Fibroblast of villous mesenchyme (primary cell): ENCODE measurements around the gene CA12. TPM values are rescaled to one million over a fixed set of nuclear protein-coding genes. Genes with fewer than 3 reads are reported as not detected.

Experiments used
- DNase-seq: peaks from one replicate; pipeline ENCODE4 v3.0.0-alpha.2; 2010; ENCODE audit warnings: low read depth
- H3K4me3 ChIP-seq: 2 replicates; pipeline ENCODE4 v1.5.1; 2011; ENCODE audit warnings: low read depth, mild to moderate bottlenecking, low read length
- CTCF ChIP-seq: IDR thresholded peaks from 2 replicates; pipeline ENCODE4 v1.5.1; 2012; ENCODE audit warnings: low read depth, mild to moderate bottlenecking, low read length; ENCODE audit not compliant: insufficient read depth
- total RNA-seq: library from RNA; depleted of rRNA; stranded (reverse); fragments of >200 nt; gene quantifications from 2 replicates; pipeline ENCODE4 v1.2.3, GENCODE V29; 2012

The CA12 gene
- total RNA-seq, 1 donor, result 15.1 TPM

- TF ChIP-seq CTCF, result no peak
- DNase-seq, result no peak
- no peak overlapping the region for H3K4me3 ChIP-seq
Observed at GRCh38 chr15:63339836-63340235, 41.8 kb downstream of the CA12 start.

GRCh38 chr15:63339006-63339766 is 42.5 kb downstream of the CA12 start:
- DNase-seq, result no peak
- TF ChIP-seq CTCF, result no peak

GRCh38 chr15:63338170-63338569 is 43.5 kb downstream of the CA12 start:
- no peak for TF ChIP-seq CTCF
- no peak overlapping the region for H3K4me3 ChIP-seq
- DNase-seq, result no peak

More at GRCh38 chr15:63339006-63339766, 42.5 kb downstream of the CA12 start:
- H3K4me3 ChIP-seq, result no peak overlapping the region

- no peak overlapping the region for H3K4me3 ChIP-seq
Observed at GRCh38 chr15:63337046-63337445, 44.6 kb downstream of the CA12 start.

GRCh38 chr15:63335543-63336240 is 46.0 kb downstream of the CA12 start:
- DNase-seq, result no peak
- H3K4me3 ChIP-seq, result no peak overlapping the region
- no peak for TF ChIP-seq CTCF

More at GRCh38 chr15:63337046-63337445, 44.6 kb downstream of the CA12 start:
- no peak for DNase-seq
- TF ChIP-seq CTCF, result no peak

GRCh38 chr15:63334821-63335220 is 46.8 kb downstream of the CA12 start:
- no peak overlapping the region for H3K4me3 ChIP-seq
- no peak for DNase-seq
- TF ChIP-seq CTCF, result no peak
